Endothelial cell of umbilical vein (primary cell): ENCODE data around the gene CACNA1E.

ENCODE experiments used
- CTCF ChIP-seq, 2 donors: IDR thresholded peaks; 1 replicate in 1 of 2; 2 replicates in 1 of 2; pipeline ENCODE4 v1.5.1; 2011; ENCODE audit warnings: low read length in 2 of 2, mild to moderate bottlenecking in 2 of 2, moderate library complexity in 2 of 2, control low read depth in 1 of 2, inconsistent platforms in 1 of 2, low read depth in 1 of 2; ENCODE audit not compliant: insufficient read depth in 1 of 2; ENCODE audit errors: extremely low read depth in 1 of 2
- EZH2 ChIP-seq: IDR thresholded peaks from 2 replicates; pipeline ENCODE4 v1.6.1; 2012; ENCODE audit warnings: borderline replicate concordance, low read depth, mild to moderate bottlenecking, moderate library complexity, low read length, inconsistent platforms; ENCODE audit not compliant: severe bottlenecking
- GATA2 ChIP-seq: IDR thresholded peaks from 2 replicates; pipeline ENCODE4 v1.7.0; 2011; ENCODE audit warnings: low read depth, mild to moderate bottlenecking, moderate library complexity, mixed read lengths, low read length; ENCODE audit not compliant: insufficient read length, insufficient read depth
- POLR2A ChIP-seq: IDR thresholded peaks from 2 replicates; pipeline ENCODE4 v1.6.1; 2012; ENCODE audit warnings: low read depth, mild to moderate bottlenecking, control low read depth, low read length

DNA sequence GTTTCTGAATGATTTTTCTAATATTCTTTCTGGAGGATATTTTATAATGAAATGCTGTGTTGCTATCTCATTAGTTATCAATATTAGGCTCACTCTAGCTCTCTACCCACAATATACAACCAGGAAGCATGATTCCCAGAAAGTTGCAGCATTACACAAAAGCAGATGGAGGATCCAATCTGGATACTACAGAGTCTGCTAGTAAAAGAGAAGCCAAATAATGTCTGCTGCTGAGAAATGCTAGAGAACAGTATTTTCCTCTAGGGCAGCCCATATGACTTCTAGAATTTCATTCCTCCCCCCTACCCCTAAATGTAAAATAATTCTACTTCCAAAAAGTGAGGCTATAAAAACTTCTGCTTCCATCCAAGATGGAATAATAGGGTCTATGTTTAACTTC is 338.4 kb downstream of the CACNA1E start:
- TF ChIP-seq CTCF (IDR thresholded peaks at IDR 0.05; ENCODE audit: extremely low read depth in 1 of 2, insufficient read depth in 1 of 2, low read depth in 1 of 2, low read length in 2 of 2) (no peak), POLR2A (no peak), EZH2 (no peak), GATA2 (no peak)
